ENCODE data around the gene RPS3.

Gene RPS3

GRCh38 chr11:75389276-75389605 lies 10.1 kb upstream of the RPS3 start:
- 0 out of 2 replicates have a peak, but pooled peaks have one; percentile 8 for TF ChIP-seq ZNF335 (tag by site-specific recombination; conservative IDR thresholded peaks at IDR 0.05)
- TF ChIP-seq GLI4 (tag by site-specific recombination; IDR thresholded peaks at IDR 0.05), result no peak
- no peak for TF ChIP-seq ZNF600 (tag by site-specific recombination; IDR thresholded peaks at IDR 0.05)
- TF ChIP-seq ZSCAN18 (tag by site-specific recombination; IDR thresholded peaks at IDR 0.05), result no peak
- TF ChIP-seq ZBTB7A (tag by site-specific recombination; IDR thresholded peaks at IDR 0.05; ENCODE audit: low read depth), result no peak
- no peaks in the 10 kb centered on the region for H3K4me1 ChIP-seq (ENCODE audit: control insufficient read depth, insufficient read depth, low read length)
- H3K9me3 ChIP-seq (ENCODE audit: control insufficient read depth, insufficient read depth, low read depth, low read length), result no peaks in the 10 kb centered on the region
- H3K4me3 ChIP-seq (ENCODE audit: low read depth, low read length), result no peak overlapping the region
- CTCF ChIA-PET, result interaction anchor here (0.6 to 10.9 kb wide), 32 partner anchors 9 to 316 kb away, joined by 3 to 209 read pairs (median 4); no protein-coding TSS in a partner anchor
- H3K36me3 ChIP-seq (ENCODE audit: control insufficient read depth in 2 of 2, insufficient read depth in 1 of 2, low read length in 2 of 2), result no peaks in the 10 kb centered on the region
- POLR2A ChIA-PET, result no interaction called here
- H3K27ac ChIP-seq (ENCODE audit: extremely low read depth, low read depth, low read length), result no peak overlapping the region

DNA sequence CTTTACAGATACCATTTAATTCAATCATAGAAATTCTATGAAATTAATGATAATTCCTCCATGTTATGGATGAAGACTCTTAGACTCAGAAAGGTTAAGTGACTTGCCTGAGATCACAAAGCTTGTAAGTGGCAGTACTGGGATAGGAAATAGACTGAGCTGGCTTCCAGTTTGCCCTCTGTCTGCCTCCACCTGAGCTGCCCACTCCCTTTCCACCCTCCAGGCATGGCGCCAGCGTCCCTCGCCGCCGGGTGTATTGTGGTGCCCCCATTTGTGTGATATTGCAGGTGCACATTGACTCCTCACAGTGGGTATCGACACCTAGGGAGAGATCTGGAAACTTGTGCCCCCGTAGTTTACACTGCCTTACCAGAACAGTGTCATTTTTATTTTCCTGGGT lies 9.4 kb upstream of the RPS3 start:
- POLR2A ChIA-PET, result interaction anchor here (0.7 kb wide), 1 partner anchor 477 kb away, joined by 4 read pairs; no protein-coding TSS in a partner anchor
- H3K4me3 ChIP-seq (ENCODE audit: low read depth, low read length), result no peak overlapping the region
- no peaks in the 10 kb centered on the region for H3K4me1 ChIP-seq (ENCODE audit: control insufficient read depth, insufficient read depth, low read length)
- H3K27ac ChIP-seq (ENCODE audit: extremely low read depth, low read depth, low read length), result no peak overlapping the region
- no peaks in the 10 kb centered on the region for H3K36me3 ChIP-seq (ENCODE audit: control insufficient read depth in 2 of 2, insufficient read depth in 1 of 2, low read length in 2 of 2)
- H3K9me3 ChIP-seq (ENCODE audit: control insufficient read depth, insufficient read depth, low read depth, low read length), result no peaks in the 10 kb centered on the region
- CTCF ChIA-PET, result interaction anchor here (0.6 to 4.6 kb wide), 18 partner anchors 8 to 311 kb away, joined by 3 to 94 read pairs (median 4); no protein-coding TSS in a partner anchor
- no peak for TF ChIP-seq SETDB1 (IDR thresholded peaks at IDR 0.05; ENCODE audit: insufficient read length, low read length)

- no peaks in the 10 kb centered on the region for H3K4me1 ChIP-seq (ENCODE audit: control insufficient read depth, insufficient read depth, low read length)
- no peak overlapping the region for H3K4me3 ChIP-seq (ENCODE audit: low read depth, low read length)
- TF ChIP-seq ATF2 (tag by site-specific recombination; IDR thresholded peaks at IDR 0.05; ENCODE audit: low read depth) (peak; percentile 75), ZNF121 (tag by site-specific recombination; IDR thresholded peaks at IDR 0.05) (peak; percentile 27; the same call in 1 of the 2 replicates), ZNF311 (tag by site-specific recombination; IDR thresholded peaks at IDR 0.05; ENCODE audit: borderline replicate concordance) (no peak), ZNF335 (tag by site-specific recombination; conservative IDR thresholded peaks at IDR 0.05) (0 out of 2 replicates have a peak, but pooled peaks have one; percentile 12), EGR2 (tag by site-specific recombination; IDR thresholded peaks at IDR 0.05; ENCODE audit: low read depth) (0 out of 2 replicates have a peak, but pooled peaks have one; percentile 9), ZNF785 (tag by site-specific recombination; IDR thresholded peaks at IDR 0.05) (no peak)
- ChIA-PET CTCF (no interaction called here), POLR2A (no interaction called here)
- H3K27ac ChIP-seq (ENCODE audit: extremely low read depth, low read depth, low read length), result no peak overlapping the region
- no peaks in the 10 kb centered on the region for H3K36me3 ChIP-seq (ENCODE audit: control insufficient read depth in 2 of 2, insufficient read depth in 1 of 2, low read length in 2 of 2)
- H3K9me3 ChIP-seq (ENCODE audit: control insufficient read depth, insufficient read depth, low read depth, low read length), result no peaks in the 10 kb centered on the region
These were observed 5.1 kb upstream of the RPS3 start for GRCh38 chr11:75394085-75394840.

- H3K9me3 ChIP-seq (ENCODE audit: control insufficient read depth, insufficient read depth, low read depth, low read length), result no peaks in the 10 kb centered on the region
- H3K4me3 ChIP-seq (ENCODE audit: low read depth, low read length), result no peak overlapping the region
- ChIA-PET CTCF (interaction anchor here (0.6 to 2.4 kb wide), 5 partner anchors 9 to 135 kb away, joined by 3 to 17 read pairs (median 6); no protein-coding TSS in a partner anchor), POLR2A (interaction anchor here (2.0 kb wide), 1 partner anchor 133 kb away, joined by 6 read pairs; no protein-coding TSS in a partner anchor)
- H3K4me1 ChIP-seq (ENCODE audit: control insufficient read depth, insufficient read depth, low read length), result peaks cover 4% of the 10 kb centered on the region
- peaks cover 10 to 43% of the 10 kb centered on the region in 2 experiments for H3K36me3 ChIP-seq (ENCODE audit: control insufficient read depth in 2 of 2, insufficient read depth in 1 of 2, low read length in 2 of 2)
- 0 out of 2 replicates have a peak overlapping the region, but pooled peaks have one; percentile 99 for H3K27ac ChIP-seq (ENCODE audit: extremely low read depth, low read depth, low read length)
- no peak for TF ChIP-seq ZBTB48 (tag by site-specific recombination; IDR thresholded peaks at IDR 0.05)
- no peak for TF ChIP-seq ZNF354C (tag by site-specific recombination; IDR thresholded peaks at IDR 0.05; ENCODE audit: borderline replicate concordance, low read depth)
- no peak for TF ChIP-seq ZNF37A (tag by site-specific recombination; IDR thresholded peaks at IDR 0.05)
- TF ChIP-seq ZNF596 (tag by site-specific recombination; IDR thresholded peaks at IDR 0.05), result no peak
- TF ChIP-seq ZNF626 (tag by site-specific recombination; IDR thresholded peaks at IDR 0.05), result no peak
- no peak for TF ChIP-seq KLF7 (tag by site-specific recombination; IDR thresholded peaks at IDR 0.05; ENCODE audit: borderline replicate concordance)
- TF ChIP-seq TCF7L2 (IDR thresholded peaks at IDR 0.05; ENCODE audit: borderline replicate concordance, low read depth, low read length), result no peak
- TF ChIP-seq ZNF184 (tag by site-specific recombination; IDR thresholded peaks at IDR 0.05), result no peak
- TF ChIP-seq ZNF138 (tag by site-specific recombination; IDR thresholded peaks at IDR 0.05; ENCODE audit: borderline replicate concordance), result no peak
- TF ChIP-seq ZSCAN18 (tag by site-specific recombination; IDR thresholded peaks at IDR 0.05), result no peak
- no peak for TF ChIP-seq ZNF514 (tag by site-specific recombination; IDR thresholded peaks at IDR 0.05)
These were observed 412 bp upstream of the RPS3 start for GRCh38 chr11:75398906-75399305.

Data from HEK293 (cell line).